Measurements from ENCODE around the gene BCL7A.

GRCh38 chr12:122013136-122013535, 8.5 kb upstream of the BCL7A start:
- no peak for TF ChIP-seq POLR2AphosphoS5 (IDR thresholded peaks at IDR 0.05; ENCODE audit: borderline replicate concordance, low read depth, low read length)
- TF ChIP-seq EZH2 (IDR thresholded peaks at IDR 0.05) = no peak
- TF ChIP-seq FOXP2 (optimal IDR thresholded peaks at IDR 0.05; ENCODE audit: control extremely low read depth, extremely low read length, insufficient read depth) = no peak

All from SK-N-MC (cell line).